WTC11 (cell line): ENCODE data around the gene SPIRE2.

ENCODE experiments used
- CREB1 ChIP-seq: sonication (generic); formaldehyde crosslinking; IDR thresholded peaks from 2 replicates; pipeline ENCODE4 v1.8.0; 2023; ENCODE audit warnings: mild to moderate bottlenecking, missing genetic modification reagents
- ETV6 ChIP-seq: sonication (generic); formaldehyde crosslinking; IDR thresholded peaks from 2 replicates; pipeline ENCODE4 v1.8.1; 2022; ENCODE audit warnings: mild to moderate bottlenecking, missing genetic modification reagents
- JUN ChIP-seq: sonication (generic); formaldehyde crosslinking; IDR thresholded peaks from 2 replicates; pipeline ENCODE4 v1.8.0; 2023; ENCODE audit warnings: mild to moderate bottlenecking, missing genetic modification reagents
- RELA ChIP-seq: sonication (generic); formaldehyde crosslinking; IDR thresholded peaks from 2 replicates; pipeline ENCODE4 v1.8.1; 2022; ENCODE audit warnings: missing genetic modification reagents, mild to moderate bottlenecking, borderline replicate concordance
- SP1 ChIP-seq: sonication (generic); formaldehyde crosslinking; conservative IDR thresholded peaks from 2 replicates; pipeline ENCODE4 v1.8.1; 2022; ENCODE audit warnings: missing genetic modification reagents
- TF ChIP-seq, protein P1 (sequence below): fragments of 200-600 bp; IDR thresholded peaks from 2 replicates; pipeline ENCODE4 v1.8.0; 2022; ENCODE audit warnings: antibody characterized with exemption
- TF ChIP-seq, protein P2 (sequence below): sonication (generic); formaldehyde crosslinking; IDR thresholded peaks from 2 replicates; pipeline ENCODE4 v1.8.1; 2023; ENCODE audit warnings: mild to moderate bottlenecking, missing genetic modification reagents, moderate library complexity
- TF ChIP-seq, protein P3 (sequence below): sonication (generic); formaldehyde crosslinking; IDR thresholded peaks from 2 replicates; pipeline ENCODE4 v1.8.0; 2022; ENCODE audit warnings: missing genetic modification reagents
- TF ChIP-seq, protein P4 (sequence below): sonication (generic); formaldehyde crosslinking; IDR thresholded peaks from 2 replicates; pipeline ENCODE4 v1.8.0; 2022; ENCODE audit warnings: mild to moderate bottlenecking, missing genetic modification reagents

DNA sequence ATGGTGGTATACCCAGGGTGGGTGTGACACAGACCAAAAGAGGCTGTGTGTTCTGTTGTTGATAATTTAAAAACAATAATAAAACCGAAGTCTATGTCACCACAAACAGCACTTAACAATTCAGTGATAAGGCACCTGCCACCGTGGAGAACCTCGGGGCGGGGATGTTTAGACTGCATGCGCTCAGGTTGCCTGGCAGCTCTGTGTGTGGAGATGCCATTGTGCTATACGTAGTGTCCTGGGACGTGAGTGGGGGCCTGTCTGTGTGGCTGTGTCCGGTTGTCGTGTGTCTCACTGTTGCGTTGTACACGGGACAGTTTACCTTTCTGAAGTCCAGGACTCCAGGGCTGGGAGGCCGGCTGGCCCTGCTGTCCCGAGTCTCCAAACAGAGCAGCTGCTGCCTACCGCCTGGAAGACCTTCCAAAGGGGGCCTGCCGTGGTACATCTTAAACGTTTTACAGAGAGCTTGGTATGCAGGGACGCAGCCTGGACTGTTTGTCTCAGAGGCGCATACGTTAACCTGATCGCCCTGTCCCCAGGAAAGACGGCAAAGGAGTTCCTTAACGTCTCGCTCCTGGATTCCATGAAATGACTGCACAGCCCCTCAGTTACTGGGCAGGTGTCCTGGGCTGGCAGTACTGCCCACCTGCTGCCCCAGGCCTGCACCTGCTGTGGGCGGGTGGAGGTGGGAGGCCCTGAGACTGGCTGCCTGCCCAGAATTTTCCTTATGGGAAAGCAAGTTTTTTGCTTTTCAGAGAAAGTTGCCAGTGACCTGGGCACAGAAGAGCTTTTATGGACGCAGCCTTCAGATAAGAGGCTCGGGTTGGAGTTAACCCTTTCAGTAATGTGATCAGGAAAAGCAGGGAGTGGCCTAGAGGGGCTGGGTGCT is 19.0 kb downstream of the SPIRE2 start:
- TF ChIP-seq, protein P1, sequence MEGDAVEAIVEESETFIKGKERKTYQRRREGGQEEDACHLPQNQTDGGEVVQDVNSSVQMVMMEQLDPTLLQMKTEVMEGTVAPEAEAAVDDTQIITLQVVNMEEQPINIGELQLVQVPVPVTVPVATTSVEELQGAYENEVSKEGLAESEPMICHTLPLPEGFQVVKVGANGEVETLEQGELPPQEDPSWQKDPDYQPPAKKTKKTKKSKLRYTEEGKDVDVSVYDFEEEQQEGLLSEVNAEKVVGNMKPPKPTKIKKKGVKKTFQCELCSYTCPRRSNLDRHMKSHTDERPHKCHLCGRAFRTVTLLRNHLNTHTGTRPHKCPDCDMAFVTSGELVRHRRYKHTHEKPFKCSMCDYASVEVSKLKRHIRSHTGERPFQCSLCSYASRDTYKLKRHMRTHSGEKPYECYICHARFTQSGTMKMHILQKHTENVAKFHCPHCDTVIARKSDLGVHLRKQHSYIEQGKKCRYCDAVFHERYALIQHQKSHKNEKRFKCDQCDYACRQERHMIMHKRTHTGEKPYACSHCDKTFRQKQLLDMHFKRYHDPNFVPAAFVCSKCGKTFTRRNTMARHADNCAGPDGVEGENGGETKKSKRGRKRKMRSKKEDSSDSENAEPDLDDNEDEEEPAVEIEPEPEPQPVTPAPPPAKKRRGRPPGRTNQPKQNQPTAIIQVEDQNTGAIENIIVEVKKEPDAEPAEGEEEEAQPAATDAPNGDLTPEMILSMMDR, result no peak
- TF ChIP-seq, protein P2, sequence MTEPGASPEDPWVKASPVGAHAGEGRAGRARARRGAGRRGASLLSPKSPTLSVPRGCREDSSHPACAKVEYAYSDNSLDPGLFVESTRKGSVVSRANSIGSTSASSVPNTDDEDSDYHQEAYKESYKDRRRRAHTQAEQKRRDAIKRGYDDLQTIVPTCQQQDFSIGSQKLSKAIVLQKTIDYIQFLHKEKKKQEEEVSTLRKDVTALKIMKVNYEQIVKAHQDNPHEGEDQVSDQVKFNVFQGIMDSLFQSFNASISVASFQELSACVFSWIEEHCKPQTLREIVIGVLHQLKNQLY, result no peak
- TF ChIP-seq RELA (no peak), JUN (CRISPR knock-in tag) (no peak), CREB1 (CRISPR knock-in tag) (no peak), SP1 (CRISPR knock-in tag) (no peak), ETV6 (no peak)
- TF ChIP-seq, protein P3, sequence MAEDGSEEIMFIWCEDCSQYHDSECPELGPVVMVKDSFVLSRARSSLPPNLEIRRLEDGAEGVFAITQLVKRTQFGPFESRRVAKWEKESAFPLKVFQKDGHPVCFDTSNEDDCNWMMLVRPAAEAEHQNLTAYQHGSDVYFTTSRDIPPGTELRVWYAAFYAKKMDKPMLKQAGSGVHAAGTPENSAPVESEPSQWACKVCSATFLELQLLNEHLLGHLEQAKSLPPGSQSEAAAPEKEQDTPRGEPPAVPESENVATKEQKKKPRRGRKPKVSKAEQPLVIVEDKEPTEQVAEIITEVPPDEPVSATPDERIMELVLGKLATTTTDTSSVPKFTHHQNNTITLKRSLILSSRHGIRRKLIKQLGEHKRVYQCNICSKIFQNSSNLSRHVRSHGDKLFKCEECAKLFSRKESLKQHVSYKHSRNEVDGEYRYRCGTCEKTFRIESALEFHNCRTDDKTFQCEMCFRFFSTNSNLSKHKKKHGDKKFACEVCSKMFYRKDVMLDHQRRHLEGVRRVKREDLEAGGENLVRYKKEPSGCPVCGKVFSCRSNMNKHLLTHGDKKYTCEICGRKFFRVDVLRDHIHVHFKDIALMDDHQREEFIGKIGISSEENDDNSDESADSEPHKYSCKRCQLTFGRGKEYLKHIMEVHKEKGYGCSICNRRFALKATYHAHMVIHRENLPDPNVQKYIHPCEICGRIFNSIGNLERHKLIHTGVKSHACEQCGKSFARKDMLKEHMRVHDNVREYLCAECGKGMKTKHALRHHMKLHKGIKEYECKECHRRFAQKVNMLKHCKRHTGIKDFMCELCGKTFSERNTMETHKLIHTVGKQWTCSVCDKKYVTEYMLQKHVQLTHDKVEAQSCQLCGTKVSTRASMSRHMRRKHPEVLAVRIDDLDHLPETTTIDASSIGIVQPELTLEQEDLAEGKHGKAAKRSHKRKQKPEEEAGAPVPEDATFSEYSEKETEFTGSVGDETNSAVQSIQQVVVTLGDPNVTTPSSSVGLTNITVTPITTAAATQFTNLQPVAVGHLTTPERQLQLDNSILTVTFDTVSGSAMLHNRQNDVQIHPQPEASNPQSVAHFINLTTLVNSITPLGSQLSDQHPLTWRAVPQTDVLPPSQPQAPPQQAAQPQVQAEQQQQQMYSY (CRISPR knock-in tag), result no peak
- TF ChIP-seq, protein P4, sequence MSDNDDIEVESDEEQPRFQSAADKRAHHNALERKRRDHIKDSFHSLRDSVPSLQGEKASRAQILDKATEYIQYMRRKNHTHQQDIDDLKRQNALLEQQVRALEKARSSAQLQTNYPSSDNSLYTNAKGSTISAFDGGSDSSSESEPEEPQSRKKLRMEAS (CRISPR knock-in tag), result no peak
